Activated B cell treated with CpG ODN at 0.5 μM for 24 hours (primary cell): ENCODE data around the gene ZER1. TPM values are rescaled to one million over a fixed set of nuclear protein-coding genes. Genes with fewer than 3 reads are reported as not detected.

Source experiments
- ATAC-seq: fragments of 200-7000 bp; cut with Tn5 transposase; one replicate; pipeline ENCODE4 v1.10.0; 2021; ENCODE audit warnings: low read depth, mild to moderate bottlenecking, moderate library complexity
- CTCF ChIA-PET: fragments of 350-600 bp; sonication (Branson Sonifier 250); formaldehyde crosslinking; loops from one replicate; lab custom pipeline; 2021; ENCODE audit warnings: antibody characterized with exemption; lab: Charles Lee
- POLR2A ChIA-PET: fragments of 350-600 bp; sonication (Branson Sonifier 250); formaldehyde crosslinking; loops from one replicate; lab custom pipeline; 2021; ENCODE audit warnings: antibody characterized with exemption; lab: Charles Lee
- DNase-seq: peaks from one replicate; pipeline ENCODE4 v3.0.0; 2022
- H3K27ac Mint-ChIP-seq: one replicate; pipeline ENCODE4 v1.8.0; 2020; ENCODE audit warnings: mixed read lengths
- H3K27me3 Mint-ChIP-seq: one replicate; pipeline ENCODE4 v1.8.0; 2021; ENCODE audit warnings: mixed read lengths
- H3K36me3 Mint-ChIP-seq: one replicate; pipeline ENCODE4 v1.8.0; 2021; ENCODE audit warnings: low read depth, mixed read lengths
- H3K4me1 Mint-ChIP-seq: one replicate; pipeline ENCODE4 v1.8.0; 2021; ENCODE audit warnings: mixed read lengths
- H3K4me3 Mint-ChIP-seq: one replicate; pipeline ENCODE4 v1.8.0; 2020; ENCODE audit warnings: mild to moderate bottlenecking, mixed read lengths
- H3K9me3 Mint-ChIP-seq: one replicate; pipeline ENCODE4 v1.8.0; 2020; ENCODE audit warnings: mixed read lengths
- intact Hi-C: fragments of 100-400 bp; cut with micrococcal nuclease; formaldehyde crosslinking; loops from one replicate; pipeline ENCODE4 v1.15.1; 2024
- total RNA-seq: library from RNA; stranded (reverse); gene quantifications from 2 replicates; pipeline ENCODE4 v1.2.3, GENCODE V29; 2022
- TF ChIP-seq, protein P1 (sequence below): fragments of 200-600 bp; IDR thresholded peaks from one replicate; pipeline ENCODE4 v1.8.0; 2022; ENCODE audit warnings: antibody characterized with exemption, mild to moderate bottlenecking

ZER1 gene
- total RNA-seq, 1 donor from 2014 or later = 26.0 TPM

DNA sequence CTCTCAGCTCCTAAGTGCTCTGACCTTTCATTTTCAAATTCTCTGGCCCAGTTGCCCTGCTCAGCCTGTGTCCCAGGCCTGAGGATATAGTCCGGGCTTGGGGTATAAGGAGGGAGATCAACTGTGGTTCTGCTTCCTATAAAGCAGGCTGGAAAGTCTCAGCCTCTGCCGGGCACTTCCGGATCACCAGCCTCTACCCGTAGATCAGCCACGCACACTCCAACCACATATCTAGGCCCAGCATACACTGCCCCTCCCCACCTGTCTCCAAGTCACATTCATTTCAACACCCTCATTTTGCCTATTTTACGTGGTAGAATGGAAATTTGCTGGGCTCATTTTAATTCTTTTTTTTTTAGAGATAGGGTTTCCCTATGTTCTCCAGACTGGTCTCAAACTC, 3.1 kb downstream of the ZER1 start:
- Mint-ChIP-seq H3K27ac (no peak overlapping the region), H3K9me3 (no peaks in the 10 kb centered on the region), H3K4me1 (peaks cover 25% of the 10 kb centered on the region), H3K36me3 (peaks cover 13% of the 10 kb centered on the region), H3K4me3 (no peak overlapping the region), H3K27me3 (no peaks in the 10 kb centered on the region)
- intact Hi-C loops = no loop called here
- ATAC-seq (no peak), DNase-seq (no peak)
- TF ChIP-seq, protein P1, sequence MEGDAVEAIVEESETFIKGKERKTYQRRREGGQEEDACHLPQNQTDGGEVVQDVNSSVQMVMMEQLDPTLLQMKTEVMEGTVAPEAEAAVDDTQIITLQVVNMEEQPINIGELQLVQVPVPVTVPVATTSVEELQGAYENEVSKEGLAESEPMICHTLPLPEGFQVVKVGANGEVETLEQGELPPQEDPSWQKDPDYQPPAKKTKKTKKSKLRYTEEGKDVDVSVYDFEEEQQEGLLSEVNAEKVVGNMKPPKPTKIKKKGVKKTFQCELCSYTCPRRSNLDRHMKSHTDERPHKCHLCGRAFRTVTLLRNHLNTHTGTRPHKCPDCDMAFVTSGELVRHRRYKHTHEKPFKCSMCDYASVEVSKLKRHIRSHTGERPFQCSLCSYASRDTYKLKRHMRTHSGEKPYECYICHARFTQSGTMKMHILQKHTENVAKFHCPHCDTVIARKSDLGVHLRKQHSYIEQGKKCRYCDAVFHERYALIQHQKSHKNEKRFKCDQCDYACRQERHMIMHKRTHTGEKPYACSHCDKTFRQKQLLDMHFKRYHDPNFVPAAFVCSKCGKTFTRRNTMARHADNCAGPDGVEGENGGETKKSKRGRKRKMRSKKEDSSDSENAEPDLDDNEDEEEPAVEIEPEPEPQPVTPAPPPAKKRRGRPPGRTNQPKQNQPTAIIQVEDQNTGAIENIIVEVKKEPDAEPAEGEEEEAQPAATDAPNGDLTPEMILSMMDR = no peak
- POLR2A ChIA-PET = interaction anchor here (0.5 to 0.9 kb wide), 3 partner anchors 16 to 840 kb away, joined by 3 to 5 read pairs (median 3); no protein-coding TSS in a partner anchor
- CTCF ChIA-PET = no interaction called here

DNA sequence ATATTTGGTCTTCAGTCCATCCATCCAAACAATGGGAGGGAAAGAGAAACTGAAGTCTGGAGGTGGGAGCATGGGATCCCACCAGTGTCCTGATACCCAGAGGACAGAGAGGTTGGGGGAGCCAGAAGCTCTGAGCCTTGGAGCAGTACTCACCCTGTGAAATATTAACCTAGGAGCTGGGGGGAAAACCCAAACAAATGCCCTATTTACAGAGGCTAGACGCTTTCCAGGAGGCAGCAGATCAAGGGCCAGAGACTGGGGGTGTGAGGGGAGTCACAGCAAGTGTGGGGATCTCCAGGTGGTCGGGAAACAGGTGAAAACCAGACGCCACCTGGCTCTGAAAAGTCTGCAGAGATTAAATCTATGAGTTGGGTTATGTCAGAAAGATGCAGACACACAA, 6.2 kb downstream of the ZER1 start:
- H3K27ac Mint-ChIP-seq = no peak overlapping the region
- TF ChIP-seq, protein P1 = no peak

DNA sequence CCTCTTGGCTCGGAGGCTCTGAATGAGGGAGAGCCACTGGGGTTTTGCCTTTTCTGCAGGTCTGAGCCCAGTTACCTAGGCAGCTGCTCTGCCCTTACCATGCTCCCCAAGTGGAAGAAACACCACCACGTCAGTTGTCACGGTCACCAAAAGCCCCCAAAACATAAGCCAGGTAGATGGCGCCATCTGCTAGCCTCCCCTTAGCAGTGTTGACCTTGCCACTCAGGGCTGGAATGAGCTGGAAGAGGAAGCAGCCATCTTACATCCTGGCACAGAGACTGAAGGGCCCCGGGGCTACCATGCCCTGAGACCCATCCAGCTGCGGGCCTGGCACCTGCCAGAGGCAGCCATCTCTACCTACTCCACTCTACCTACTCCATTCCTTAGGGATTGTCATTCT, 7.4 kb downstream of the ZER1 start:
- intact Hi-C loops = no loop called here
- ChIA-PET CTCF (no interaction called here), POLR2A (no interaction called here)
- no peak for ATAC-seq
- Mint-ChIP-seq H3K4me3 (no peak overlapping the region), H3K36me3 (peaks cover 11% of the 10 kb centered on the region), H3K4me1 (peaks cover 4% of the 10 kb centered on the region), H3K27me3 (no peaks in the 10 kb centered on the region), H3K27ac (no peak overlapping the region), H3K9me3 (no peaks in the 10 kb centered on the region)
- TF ChIP-seq, protein P1 = no peak
- DNase-seq = no peak

More for the DNA sequence above, 6.2 kb downstream of the ZER1 start:
- intact Hi-C loops = no loop called here
- ChIA-PET CTCF (no interaction called here), POLR2A (no interaction called here)
- Mint-ChIP-seq H3K27me3 (no peaks in the 10 kb centered on the region), H3K36me3 (peaks cover 11% of the 10 kb centered on the region), H3K4me3 (no peak overlapping the region), H3K4me1 (peaks cover 12% of the 10 kb centered on the region), H3K9me3 (no peaks in the 10 kb centered on the region)
- DNase-seq (no peak), ATAC-seq (no peak)

DNA sequence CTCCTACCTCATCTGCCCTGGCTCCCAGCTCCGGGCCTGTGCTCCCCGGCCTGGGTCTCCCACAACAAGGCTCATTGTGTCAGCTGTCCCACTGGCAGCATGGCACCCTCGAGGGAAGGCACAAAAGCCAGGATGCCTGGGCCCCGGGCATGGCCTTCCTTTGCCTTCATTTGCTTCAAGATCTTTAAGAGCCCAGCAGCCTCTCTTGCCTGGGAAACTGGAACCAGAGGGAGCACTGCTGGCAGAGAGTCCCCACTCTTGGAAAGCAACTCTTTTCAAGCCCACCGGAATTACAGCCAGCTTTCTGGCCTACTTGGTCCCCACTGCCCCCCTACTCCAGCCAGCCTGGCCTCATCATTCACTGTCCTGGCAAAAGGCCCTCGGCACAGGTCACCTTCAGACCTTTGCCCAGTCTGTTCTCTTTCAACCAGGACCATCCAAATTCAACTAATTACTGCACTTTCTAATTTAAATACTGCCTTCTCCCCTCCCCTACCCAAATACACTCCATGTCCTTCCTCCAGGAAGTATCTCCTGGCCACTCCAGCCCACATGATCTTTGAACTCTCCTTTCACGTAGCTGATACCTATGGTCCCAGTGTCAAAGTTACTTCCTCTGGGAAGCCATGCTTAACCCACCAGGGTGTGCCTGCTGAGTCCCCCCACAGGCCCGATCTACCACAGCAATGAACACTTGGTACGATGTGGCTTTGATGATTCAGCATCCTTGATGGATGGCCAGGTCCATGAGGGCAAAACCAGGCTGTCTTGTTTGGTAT, 8.9 kb downstream of the ZER1 start:
- H3K36me3 Mint-ChIP-seq = peaks cover 9% of the 10 kb centered on the region
- H3K9me3 Mint-ChIP-seq = no peaks in the 10 kb centered on the region
- DNase-seq (no peak), ATAC-seq (no peak)
- intact Hi-C loops = no loop called here
- no peak overlapping the region for H3K4me3 Mint-ChIP-seq
- CTCF ChIA-PET = no interaction called here
- H3K4me1 Mint-ChIP-seq = peaks cover 2% of the 10 kb centered on the region
- POLR2A ChIA-PET = interaction anchor here (0.8 kb wide), 1 partner anchor 12 kb away, joined by 4 read pairs; no protein-coding TSS in a partner anchor
- H3K27ac Mint-ChIP-seq = no peak overlapping the region
- no peaks in the 10 kb centered on the region for H3K27me3 Mint-ChIP-seq
- TF ChIP-seq, protein P1 = no peak

DNA sequence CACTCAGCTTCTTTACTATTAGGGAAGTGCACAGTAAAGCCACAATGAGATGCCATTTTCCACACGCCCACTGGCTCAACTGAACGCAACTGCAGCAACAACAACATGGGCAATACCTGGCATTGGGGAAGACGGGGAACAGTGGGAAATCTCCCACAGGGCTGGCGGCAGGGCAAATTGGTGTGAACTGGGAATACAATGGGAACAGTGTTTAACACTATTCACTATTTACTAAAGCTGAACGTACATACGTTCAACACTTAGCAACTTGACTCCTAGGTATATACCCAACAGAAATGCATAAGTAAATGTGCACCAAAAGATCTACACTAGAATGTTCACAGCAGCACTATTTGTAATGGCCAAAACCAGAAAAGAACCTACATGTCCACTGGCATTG, 14.1 kb downstream of the ZER1 start:
- Mint-ChIP-seq H3K4me3 (no peak overlapping the region), H3K9me3 (no peaks in the 10 kb centered on the region)
- DNase-seq = no peak

More for the DNA sequence above, 14.1 kb downstream of the ZER1 start:
- TF ChIP-seq, protein P1 = no peak
- intact Hi-C loops = no loop called here
- H3K36me3 Mint-ChIP-seq = peaks cover 9% of the 10 kb centered on the region
- H3K4me1 Mint-ChIP-seq = no peaks in the 10 kb centered on the region
- POLR2A ChIA-PET = no interaction called here
- ATAC-seq = no peak
- H3K27ac Mint-ChIP-seq = no peak overlapping the region
- CTCF ChIA-PET = no interaction called here
- H3K27me3 Mint-ChIP-seq = no peaks in the 10 kb centered on the region
